ENCODE measurements around the gene ACAN.

- no peak for TF ChIP-seq SIN3A (IDR thresholded peaks at IDR 0.05; ENCODE audit: borderline replicate concordance, insufficient read depth, low read depth, low read length)
- no peak for TF ChIP-seq POLR2AphosphoS5 (IDR thresholded peaks at IDR 0.05; ENCODE audit: low read depth, low read length)
- TF ChIP-seq, protein P1, sequence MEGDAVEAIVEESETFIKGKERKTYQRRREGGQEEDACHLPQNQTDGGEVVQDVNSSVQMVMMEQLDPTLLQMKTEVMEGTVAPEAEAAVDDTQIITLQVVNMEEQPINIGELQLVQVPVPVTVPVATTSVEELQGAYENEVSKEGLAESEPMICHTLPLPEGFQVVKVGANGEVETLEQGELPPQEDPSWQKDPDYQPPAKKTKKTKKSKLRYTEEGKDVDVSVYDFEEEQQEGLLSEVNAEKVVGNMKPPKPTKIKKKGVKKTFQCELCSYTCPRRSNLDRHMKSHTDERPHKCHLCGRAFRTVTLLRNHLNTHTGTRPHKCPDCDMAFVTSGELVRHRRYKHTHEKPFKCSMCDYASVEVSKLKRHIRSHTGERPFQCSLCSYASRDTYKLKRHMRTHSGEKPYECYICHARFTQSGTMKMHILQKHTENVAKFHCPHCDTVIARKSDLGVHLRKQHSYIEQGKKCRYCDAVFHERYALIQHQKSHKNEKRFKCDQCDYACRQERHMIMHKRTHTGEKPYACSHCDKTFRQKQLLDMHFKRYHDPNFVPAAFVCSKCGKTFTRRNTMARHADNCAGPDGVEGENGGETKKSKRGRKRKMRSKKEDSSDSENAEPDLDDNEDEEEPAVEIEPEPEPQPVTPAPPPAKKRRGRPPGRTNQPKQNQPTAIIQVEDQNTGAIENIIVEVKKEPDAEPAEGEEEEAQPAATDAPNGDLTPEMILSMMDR (IDR thresholded peaks at IDR 0.05): no peak
These were observed 103.9 kb downstream of the ACAN start for GRCh38 chr15:88907111-88907510.

All from Panc1 (cell line).